Measurements from ENCODE around the gene TMEM233. TPM values are rescaled to one million over a fixed set of nuclear protein-coding genes. Genes with fewer than 3 reads are reported as not detected.
A peak's percentile ranks its signal among the peaks of the same experiment; 100 is the strongest.

Gene TMEM233
- total and polyA plus RNA-seq, 4 donors: 0.13 to 0.80 (median 0.31) TPM

- no peak for TF ChIP-seq CTCF (IDR thresholded peaks at IDR 0.05; ENCODE audit: control extremely low read depth, extremely low read depth)
- peaks cover 0 to 25% (median 20%) of the 10 kb centered on the region in 5 donors for H3K4me1 ChIP-seq (ENCODE audit: control insufficient read depth in 5 of 5, insufficient read depth in 5 of 5, low read length in 5 of 5)
- H3K27me3 ChIP-seq (ENCODE audit: control insufficient read depth in 3 of 3, insufficient read depth in 3 of 3, low read length in 2 of 3): no peaks in the 10 kb centered on the region
- no peak overlapping the region for H3K27ac ChIP-seq (ENCODE audit: low read depth in 1 of 2, low read length in 1 of 2)
- no peak overlapping the region for H3K9ac ChIP-seq (ENCODE audit: insufficient read depth in 1 of 2, low read length in 2 of 2)
- DNase-seq: no peak
- H3K4me3 ChIP-seq: no peak overlapping the region
- 93% methylated on average over 6 of the region's 6 CpGs for WGBS, 2 donors
- H3K9me3 ChIP-seq (ENCODE audit: control insufficient read depth in 4 of 4, insufficient read depth in 3 of 4, low read length in 3 of 4): no peaks in the 10 kb centered on the region
- ATAC-seq (ENCODE audit: insufficient read depth, low FRiP score): no peak
- peaks cover 0 to 2% (median under 1%) of the 10 kb centered on the region in 4 donors for H3K36me3 ChIP-seq (ENCODE audit: control insufficient read depth in 4 of 4, insufficient read depth in 4 of 4, low read length in 4 of 4)
These were observed 97.7 kb downstream of the TMEM233 start for GRCh38 chr12:119691202-119691810.

- peaks cover 0 to 25% (median 20%) of the 10 kb centered on the region in 5 donors for H3K4me1 ChIP-seq (ENCODE audit: control insufficient read depth in 5 of 5, insufficient read depth in 5 of 5, low read length in 5 of 5)
These were observed 98.8 kb downstream of the TMEM233 start for GRCh38 chr12:119692410-119692809.

More at GRCh38 chr12:119692410-119692809, 98.8 kb downstream of the TMEM233 start:
- ATAC-seq (ENCODE audit: insufficient read depth, low FRiP score) (no peak), DNase-seq (peak in 2 of 3 donors; percentile 44 to 54)
- WGBS, 2 donors: 61 to 69% methylated on average over 5 of the region's 5 CpGs
- H3K27me3 ChIP-seq (ENCODE audit: control insufficient read depth in 3 of 3, insufficient read depth in 3 of 3, low read length in 2 of 3): no peaks in the 10 kb centered on the region
- peaks cover 0 to 2% (median under 1%) of the 10 kb centered on the region in 4 donors for H3K36me3 ChIP-seq (ENCODE audit: control insufficient read depth in 4 of 4, insufficient read depth in 4 of 4, low read length in 4 of 4)
- H3K27ac ChIP-seq (ENCODE audit: low read depth in 1 of 2, low read length in 1 of 2): peak overlapping the region in 1 of 2 donors; percentile 48
- no peak for TF ChIP-seq CTCF (IDR thresholded peaks at IDR 0.05; ENCODE audit: control extremely low read depth, extremely low read depth)
- no peak overlapping the region for H3K9ac ChIP-seq (ENCODE audit: insufficient read depth in 1 of 2, low read length in 2 of 2)
- no peaks in the 10 kb centered on the region for H3K9me3 ChIP-seq (ENCODE audit: control insufficient read depth in 4 of 4, insufficient read depth in 3 of 4, low read length in 3 of 4)
- H3K4me3 ChIP-seq: no peak overlapping the region

Small RNA genes lying within 50 kb of the gene (small RNA-seq; reads per million reads assigned to genes)
- not detected for gene RN7SKP197 (ENCODE audit: low replicate concordance)

Other genes with a start within 250 kb of the TMEM233 start
- gene PRKAB1, start 74.4 kb downstream of the TMEM233 start, total RNA-seq: 10 to 100 TPM; 36.5 to 57.5 TPM
- gene PRKAB1, start 74.4 kb downstream of the TMEM233 start, polyA plus RNA-seq: 10 to 100 TPM; 34.7 to 39.3 TPM